H1 (cell line): Measurements from ENCODE around the gene TLR9. TPM values are rescaled to one million over a fixed set of nuclear protein-coding genes. Genes with fewer than 3 reads are reported as not detected.
A peak's percentile ranks its signal among the peaks of the same experiment; 100 is the strongest.

Experiments
- CTCF ChIA-PET: fragments of 300-600 bp; sonication (Branson Sonifier 250); formaldehyde crosslinking; loops from one replicate; lab custom pipeline; 2021; ENCODE audit not compliant: partially characterized antibody; lab: Charles Lee
- POLR2A ChIA-PET: fragments of 300-600 bp; sonication (Branson Sonifier 250); formaldehyde crosslinking; loops from one replicate; lab custom pipeline; 2021; ENCODE audit warnings: inconsistent platforms; ENCODE audit not compliant: partially characterized antibody; lab: Charles Lee
- DNase-seq, 2 experiments: peaks; one replicate each; pipeline versions ENCODE4 v3.0.0 to v3.0.0-alpha.2; 2010 to 2022; ENCODE audit warnings: low spot score in 2 of 2, low read depth in 1 of 2, mixed read lengths in 1 of 2
- FAIRE-seq: peaks from 2 replicates; lab custom pipeline; 2011; peaks lifted over from hg19 to GRCh38; lab: Jason Lieb, UNC
- H2AFZ ChIP-seq: 2 replicates; pipeline ENCODE4 v1.8.1; 2012; ENCODE audit warnings: low read length, inconsistent platforms
- H2AK5ac ChIP-seq: 2 replicates; pipeline ENCODE4 v1.6.1; 2013; ENCODE audit warnings: low read depth, low read length
- H2BK120ac ChIP-seq: replicated peaks from 2 replicates; pipeline ENCODE3; 2013; ENCODE audit warnings: low read depth, low read length, inconsistent platforms
- H2BK12ac ChIP-seq: 2 replicates; pipeline ENCODE4 v1.6.1; 2013; ENCODE audit warnings: low read depth, low read length
- H2BK15ac ChIP-seq: 2 replicates; pipeline ENCODE4 v1.6.1; 2013; ENCODE audit warnings: low read length
- H2BK20ac ChIP-seq: 2 replicates; pipeline ENCODE4 v1.6.1; 2013; ENCODE audit warnings: low read length
- H2BK5ac ChIP-seq: 2 replicates; pipeline ENCODE4 v1.6.1; 2013; ENCODE audit warnings: low read depth, low read length
- H3K14ac ChIP-seq: 2 replicates; pipeline ENCODE4 v1.6.1; 2013; ENCODE audit warnings: inconsistent platforms; ENCODE audit not compliant: insufficient read length
- H3K18ac ChIP-seq: 2 replicates; pipeline ENCODE4 v1.6.1; 2013; ENCODE audit warnings: low read length; ENCODE audit errors: extremely low read depth
- H3K23ac ChIP-seq: 2 replicates; pipeline ENCODE4 v1.6.1; 2013; ENCODE audit warnings: inconsistent platforms; ENCODE audit not compliant: insufficient read length
- H3K23me2 ChIP-seq: 2 replicates; pipeline ENCODE4 v1.6.1; 2013; ENCODE audit warnings: low read depth, low read length
- H3K27ac ChIP-seq: 2 replicates; pipeline ENCODE4 v1.6.1; 2011; ENCODE audit warnings: low read depth, low read length, inconsistent platforms
- H3K27me3 ChIP-seq, 4 experiments: replicated peaks in 1 of 4; 1 replicate in 1 of 4; 2 replicates in 3 of 4; pipeline versions ENCODE4 v1.6.1 to v1.8.1; 2011 to 2013; ENCODE audit warnings: low read length in 3 of 4, mild to moderate bottlenecking in 3 of 4, inconsistent platforms in 2 of 4, mixed read lengths in 2 of 4, moderate library complexity in 1 of 4; ENCODE audit not compliant: control insufficient read depth in 3 of 4, insufficient read depth in 3 of 4; ENCODE audit errors: extremely low read depth in 1 of 4
- H3K36me3 ChIP-seq, 4 experiments: 2 replicates each; pipeline versions ENCODE4 v1.6.1 to v1.8.1; 2011 to 2013; ENCODE audit warnings: mild to moderate bottlenecking in 4 of 4, low read length in 3 of 4, moderate library complexity in 2 of 4, control low read depth in 1 of 4, inconsistent platforms in 1 of 4; ENCODE audit not compliant: insufficient read depth in 4 of 4, control insufficient read depth in 2 of 4
- H3K4ac ChIP-seq: replicated peaks from 2 replicates; pipeline ENCODE3; 2013; ENCODE audit warnings: low read length, low read depth, mixed read lengths, inconsistent platforms; ENCODE audit not compliant: insufficient read length
- H3K4me1 ChIP-seq, 4 experiments: replicated peaks in 1 of 4; 1 replicate in 1 of 4; 2 replicates in 3 of 4; pipeline versions ENCODE4 v1.6.1 to v1.8.1; 2011 to 2013; ENCODE audit warnings: low read length in 3 of 4, inconsistent platforms in 2 of 4, mixed read lengths in 1 of 4; ENCODE audit not compliant: insufficient read depth in 4 of 4, control insufficient read depth in 3 of 4
- H3K4me2 ChIP-seq, 2 experiments: 2 replicates each; pipeline versions ENCODE4 v1.6.1 to v1.8.1; 2011 to 2013; ENCODE audit warnings: low read depth in 2 of 2, low read length in 2 of 2, control low read depth in 1 of 2, inconsistent platforms in 1 of 2, mild to moderate bottlenecking in 1 of 2; ENCODE audit not compliant: insufficient read depth in 1 of 2
- H3K4me3 ChIP-seq, 4 experiments: fragments of 200-600, 300-600 bp in 1 of 4; sonication (generic), shearing (Covaris generic), sonication (Bioruptor Twin) in 1 of 4; 2 replicates each; pipeline versions ENCODE4 v1.5.1 to v1.8.1; 2011 to 2016; ENCODE audit warnings: low read length in 4 of 4, low read depth in 3 of 4, control low read depth in 2 of 4, inconsistent platforms in 2 of 4, mild to moderate bottlenecking in 2 of 4, mixed read lengths in 1 of 4, moderate library complexity in 1 of 4; ENCODE audit not compliant: insufficient read depth in 2 of 4; ENCODE audit errors: extremely low read depth in 1 of 4
- H3K56ac ChIP-seq: replicated peaks from 2 replicates; pipeline ENCODE3; 2013; ENCODE audit warnings: low read depth, mild to moderate bottlenecking, mixed read lengths, low read length, inconsistent platforms; ENCODE audit not compliant: insufficient read length
- H3K79me1 ChIP-seq: 2 replicates; pipeline ENCODE4 v1.6.1; 2013; ENCODE audit warnings: low read depth, low read length, control low read depth
- H3K79me2 ChIP-seq, 2 experiments: 2 replicates each; pipeline versions ENCODE4 v1.6.1 to v1.8.1; 2012 to 2013; ENCODE audit warnings: low read length in 2 of 2, mild to moderate bottlenecking in 2 of 2, inconsistent platforms in 1 of 2; ENCODE audit not compliant: insufficient read depth in 2 of 2, control insufficient read depth in 1 of 2
- H3K9ac ChIP-seq, 4 experiments: replicated peaks in 1 of 4; 1 replicate in 1 of 4; 2 replicates in 3 of 4; pipeline versions ENCODE4 v1.6.1 to v1.8.1; 2011 to 2013; ENCODE audit warnings: low read depth in 3 of 4, low read length in 3 of 4, control low read depth in 2 of 4, mild to moderate bottlenecking in 2 of 4, moderate library complexity in 2 of 4, inconsistent platforms in 1 of 4; ENCODE audit errors: extremely low read depth in 1 of 4
- H3K9me3 ChIP-seq, 2 experiments: 2 replicates each; pipeline versions ENCODE4 v1.6.1 to v1.8.1; 2012 to 2013; ENCODE audit warnings: mild to moderate bottlenecking in 2 of 2, moderate library complexity in 2 of 2, control low read depth in 1 of 2, inconsistent platforms in 1 of 2, low read depth in 1 of 2, low read length in 1 of 2, mixed read lengths in 1 of 2; ENCODE audit not compliant: insufficient read depth in 2 of 2
- H4K20me1 ChIP-seq, 2 experiments: replicated peaks in 1 of 2; 2 replicates each; pipeline versions ENCODE3 to v1.8.1; 2011 to 2013; ENCODE audit warnings: inconsistent platforms in 2 of 2, low read length in 2 of 2, mild to moderate bottlenecking in 1 of 2; ENCODE audit not compliant: insufficient read depth in 2 of 2, control insufficient read depth in 1 of 2
- H4K5ac ChIP-seq: 2 replicates; pipeline ENCODE4 v1.6.1; 2013; ENCODE audit warnings: low read length, low read depth, mixed read lengths, inconsistent platforms; ENCODE audit not compliant: insufficient read length
- H4K8ac ChIP-seq: 2 replicates; pipeline ENCODE4 v1.8.0; 2013; ENCODE audit warnings: mild to moderate bottlenecking, moderate library complexity, low read length, inconsistent platforms; ENCODE audit not compliant: insufficient read depth; ENCODE audit errors: extremely low read depth
- H4K91ac ChIP-seq: replicated peaks from 2 replicates; pipeline ENCODE3; 2013; ENCODE audit warnings: low read length, mixed read lengths, inconsistent platforms; ENCODE audit not compliant: insufficient read length
- NANOG ChIP-seq: IDR thresholded peaks from 2 replicates; pipeline ENCODE4 v1.6.1; 2011; ENCODE audit warnings: low read length, low read depth, mild to moderate bottlenecking, inconsistent platforms; ENCODE audit not compliant: insufficient read depth, poor library complexity, severe bottlenecking
- POLR2A ChIP-seq, 2 experiments: IDR thresholded peaks; 1 replicate in 1 of 2; 2 replicates in 1 of 2; pipeline ENCODE4 v1.6.1; 2011; ENCODE audit warnings: low read depth in 2 of 2, low read length in 2 of 2, mild to moderate bottlenecking in 2 of 2; ENCODE audit errors: control extremely low read depth in 1 of 2
- RBBP5 ChIP-seq: IDR thresholded peaks from 2 replicates; pipeline ENCODE4 v1.7.1; 2012; ENCODE audit warnings: low read depth, mild to moderate bottlenecking, inconsistent platforms, low read length, moderate library complexity, borderline replicate concordance
- WGBS, 2 experiments: shearing (Covaris generic) in 1 of 2; methylation state at CpG; one replicate each; pipeline versions ENCODE4 v1.1.6 to v1.1.7; 2013 to 2015; ENCODE audit warnings: low lambda C conversion rate in 2 of 2, mixed read lengths in 2 of 2, inconsistent platforms in 1 of 2, low coverage in 1 of 2, missing lambda C conversion rate in 1 of 2; ENCODE audit not compliant: insufficient replicate concordance in 2 of 2, insufficient coverage in 1 of 2, insufficient read length in 1 of 2; ENCODE audit errors: extremely low coverage in 1 of 2, missing lambda C conversion rate in 1 of 2; 5-methylcytosine and 5-hydroxymethylcytosine counted together
- polyA plus RNA-seq, 7 experiments: library from polyadenylated mRNA; depleted of rRNA in 3 of 7; stranded (reverse) in 5 of 7; unstranded in 2 of 7; fragments of >200 nt in 5 of 7; fragments of 200-250 nt in 2 of 7; gene quantifications; 1 replicate in 5 of 7; 2 replicates in 1 of 7; 4 replicates in 1 of 7; pipeline versions ENCODE4 v1.2.1 to v1.2.3, GENCODE V29; 2011 to 2013; ENCODE audit warnings: missing spikeins in 2 of 7, mixed read lengths in 2 of 7
- total RNA-seq: library from RNA; stranded (reverse); fragmentation: NEBNext Ultra II Directional; extraction: Animal tissue kit (Norgen Biotek cat#: 25700); gene quantifications from 2 replicates; pipeline ENCODE4 v1.2.1, GENCODE V29; 2021

The TLR9 gene
- total and polyA plus RNA-seq, 2 of the 8 experiments (the other 6 are each of a cell fraction or from before 2014, with no cell fraction given): 0.05 TPM; not detected in 1

DNA sequence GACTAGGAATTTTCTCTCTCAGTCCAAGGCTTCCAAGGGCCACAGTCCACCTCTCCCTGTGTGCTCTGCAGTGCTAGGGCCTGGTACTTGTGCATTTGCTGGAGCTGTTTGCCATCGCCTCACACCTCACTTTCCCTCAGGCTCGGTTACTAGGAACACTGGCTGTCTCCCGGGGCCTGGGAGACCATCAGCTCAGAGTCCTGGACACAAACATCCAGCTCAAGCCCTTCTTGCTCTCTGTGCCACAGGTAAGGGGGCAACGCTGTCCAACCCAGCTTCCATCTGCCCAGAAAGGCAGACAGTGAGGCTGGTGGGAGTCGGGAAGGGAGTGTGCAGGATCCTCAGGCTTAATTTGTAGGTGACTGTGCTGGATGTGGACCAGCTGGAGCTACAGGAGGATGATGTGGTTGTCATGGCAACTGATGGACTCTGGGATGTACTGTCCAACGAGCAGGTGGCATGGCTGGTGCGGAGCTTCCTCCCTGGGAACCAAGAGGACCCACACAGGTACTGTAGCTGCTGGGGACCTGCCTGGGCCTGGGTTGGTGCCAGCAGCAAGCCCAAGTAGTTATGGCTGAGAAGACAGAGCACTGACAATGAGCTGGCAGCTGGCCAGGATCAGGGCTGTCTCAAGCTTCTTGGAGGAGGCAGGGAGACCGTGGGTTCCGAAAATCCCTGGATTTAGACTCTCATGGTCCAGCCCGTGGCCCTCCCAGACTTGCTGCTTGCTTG, 23.5 kb upstream of the TLR9 start:
- no peak overlapping the region for H4K8ac ChIP-seq
- H2BK120ac ChIP-seq: no peak overlapping the region
- H2BK5ac ChIP-seq: no peak overlapping the region; the same call in 1 of the 2 replicates
- no peak overlapping the region for H3K4ac ChIP-seq
- peaks cover 10% of the 10 kb centered on the region for H3K23me2 ChIP-seq
- H3K14ac ChIP-seq: no peak overlapping the region
- no peak overlapping the region for H3K9ac ChIP-seq
- no peaks in the 10 kb centered on the region for H3K9me3 ChIP-seq
- H3K27ac ChIP-seq: no peak overlapping the region
- TF ChIP-seq POLR2A (IDR thresholded peaks at IDR 0.05; ENCODE audit: control extremely low read depth in 1 of 2, low read depth in 2 of 2, low read length in 2 of 2): peak in 1 of 2 experiments; percentile 48; a peak in 1 of 3 replicates
- no peak for TF ChIP-seq RBBP5
- no peak for TF ChIP-seq NANOG
- POLR2A ChIA-PET: interaction anchor here (0.7 to 3.8 kb wide), 9 partner anchors 9 to 49 kb away, joined by 3 to 25 read pairs (median 6); partner anchors contain the start of genes TWF2 and WDR82
- no peak overlapping the region for H2AFZ ChIP-seq
- peaks cover 2 to 30% (median 6%) of the 10 kb centered on the region in 4 experiments; a peak in 5 of 8 replicates for H3K36me3 ChIP-seq
- peaks cover 0 to 13% (median 10%) of the 10 kb centered on the region in 4 experiments; a peak in 6 of 7 replicates for H3K4me1 ChIP-seq
- DNase-seq (no peak), FAIRE-seq (no peak)
- H3K79me1 ChIP-seq: no peaks in the 10 kb centered on the region
- H3K23ac ChIP-seq: no peak overlapping the region
- 91% methylated on average over 10 of the region's 10 CpGs; no CpG with 5 or more reads in 1 of the 2 experiments for WGBS, 2 experiments
- H4K91ac ChIP-seq: no peak overlapping the region
- H3K4me3 ChIP-seq: no peak overlapping the region
- no peaks in the 10 kb centered on the region for H3K79me2 ChIP-seq
- no peak overlapping the region for H2BK12ac ChIP-seq
- no peak overlapping the region for H2AK5ac ChIP-seq
- H4K5ac ChIP-seq: no peak overlapping the region
- no peak overlapping the region for H3K56ac ChIP-seq
- CTCF ChIA-PET: interaction anchor here (0.5 to 17.7 kb wide), 15 partner anchors 9 to 142 kb away, joined by 3 to 126 read pairs (median 7); no protein-coding TSS in a partner anchor
- peaks cover 5 to 21% of the 10 kb centered on the region in 2 experiments for H4K20me1 ChIP-seq
- peaks cover 6 to 31% (median 20%) of the 10 kb centered on the region in 4 experiments; a peak in 6 of 7 replicates for H3K27me3 ChIP-seq
- H3K18ac ChIP-seq: no peak overlapping the region
- H2BK15ac ChIP-seq: no peak overlapping the region
- no peak overlapping the region for H2BK20ac ChIP-seq
- no peak overlapping the region for H3K4me2 ChIP-seq
